Nephron (organoid): ENCODE results near the gene CACNA1I.

Experiments
- H3K27ac Mint-ChIP-seq, 3 experiments: 2 replicates each; pipeline ENCODE4 v1.8.0; 2020; ENCODE audit warnings: mixed read lengths in 3 of 3, mild to moderate bottlenecking in 2 of 3, moderate library complexity in 1 of 3
- H3K27me3 Mint-ChIP-seq: 2 replicates; pipeline ENCODE4 v1.8.0; 2021; ENCODE audit warnings: low read depth, mild to moderate bottlenecking, moderate library complexity, mixed read lengths
- H3K36me3 Mint-ChIP-seq: 2 replicates; pipeline ENCODE4 v1.8.0; 2020; ENCODE audit warnings: low read depth, mixed read lengths
- H3K4me1 Mint-ChIP-seq: 2 replicates; pipeline ENCODE4 v1.8.0; 2020; ENCODE audit warnings: mixed read lengths
- H3K4me3 Mint-ChIP-seq, 3 experiments: 2 replicates each; pipeline ENCODE4 v1.8.0; 2020; ENCODE audit warnings: mild to moderate bottlenecking in 3 of 3, mixed read lengths in 3 of 3, moderate library complexity in 2 of 3
- H3K9me3 Mint-ChIP-seq: 2 replicates; pipeline ENCODE4 v1.8.0; 2020; ENCODE audit warnings: mixed read lengths
- TF ChIP-seq, protein P1 (sequence below), 3 experiments: fragments of 200-600 bp; sonication (generic); IDR thresholded peaks; one replicate each; pipeline ENCODE4 v1.5.0; 2021; ENCODE audit warnings: antibody characterized with exemption in 3 of 3; ENCODE audit not compliant: unreplicated experiment in 3 of 3

Gene CACNA1I

GRCh38 chr22:39610766-39611165, 40.2 kb downstream of the CACNA1I start:
- Mint-ChIP-seq H3K4me3 (no peak overlapping the region), H3K27ac (no peak overlapping the region), H3K4me1 (peaks cover 28% of the 10 kb centered on the region), H3K36me3 (no peaks in the 10 kb centered on the region), H3K9me3 (peaks cover 5% of the 10 kb centered on the region), H3K27me3 (peaks cover 25% of the 10 kb centered on the region)
- TF ChIP-seq, protein P1, sequence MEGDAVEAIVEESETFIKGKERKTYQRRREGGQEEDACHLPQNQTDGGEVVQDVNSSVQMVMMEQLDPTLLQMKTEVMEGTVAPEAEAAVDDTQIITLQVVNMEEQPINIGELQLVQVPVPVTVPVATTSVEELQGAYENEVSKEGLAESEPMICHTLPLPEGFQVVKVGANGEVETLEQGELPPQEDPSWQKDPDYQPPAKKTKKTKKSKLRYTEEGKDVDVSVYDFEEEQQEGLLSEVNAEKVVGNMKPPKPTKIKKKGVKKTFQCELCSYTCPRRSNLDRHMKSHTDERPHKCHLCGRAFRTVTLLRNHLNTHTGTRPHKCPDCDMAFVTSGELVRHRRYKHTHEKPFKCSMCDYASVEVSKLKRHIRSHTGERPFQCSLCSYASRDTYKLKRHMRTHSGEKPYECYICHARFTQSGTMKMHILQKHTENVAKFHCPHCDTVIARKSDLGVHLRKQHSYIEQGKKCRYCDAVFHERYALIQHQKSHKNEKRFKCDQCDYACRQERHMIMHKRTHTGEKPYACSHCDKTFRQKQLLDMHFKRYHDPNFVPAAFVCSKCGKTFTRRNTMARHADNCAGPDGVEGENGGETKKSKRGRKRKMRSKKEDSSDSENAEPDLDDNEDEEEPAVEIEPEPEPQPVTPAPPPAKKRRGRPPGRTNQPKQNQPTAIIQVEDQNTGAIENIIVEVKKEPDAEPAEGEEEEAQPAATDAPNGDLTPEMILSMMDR (IDR thresholded peaks at IDR 0.05; ENCODE audit: unreplicated experiment in 3 of 3) = no peak

DNA sequence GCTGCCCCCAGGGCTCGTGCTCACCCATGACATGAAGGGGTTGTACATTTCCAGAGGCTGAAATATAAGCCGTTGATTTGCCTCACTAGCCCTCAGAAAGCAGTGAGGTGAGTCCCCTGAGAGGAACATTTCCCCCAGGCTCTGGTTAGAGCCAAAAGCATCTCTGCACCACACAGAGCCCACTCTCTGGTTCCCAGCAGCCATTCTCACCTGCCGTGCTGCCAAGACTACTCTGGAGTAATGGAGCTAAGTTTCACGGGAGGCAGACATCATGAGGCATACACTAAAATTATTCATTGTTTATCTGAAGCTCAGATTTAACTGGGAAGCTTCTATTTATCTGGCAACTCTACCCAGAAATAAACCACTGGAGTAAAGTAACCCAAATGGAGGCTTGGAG, 40.8 kb downstream of the CACNA1I start:
- peaks cover 28% of the 10 kb centered on the region for H3K4me1 Mint-ChIP-seq
- H3K4me3 Mint-ChIP-seq = no peak overlapping the region
- H3K9me3 Mint-ChIP-seq = peaks cover 5% of the 10 kb centered on the region
- TF ChIP-seq, protein P1 (IDR thresholded peaks at IDR 0.05; ENCODE audit: unreplicated experiment in 3 of 3) = no peak
- no peaks in the 10 kb centered on the region for H3K36me3 Mint-ChIP-seq
- H3K27me3 Mint-ChIP-seq = peaks cover 25% of the 10 kb centered on the region
- H3K27ac Mint-ChIP-seq = no peak overlapping the region

- Mint-ChIP-seq H3K4me1 (peaks cover 22% of the 10 kb centered on the region), H3K27ac (no peak overlapping the region), H3K27me3 (peaks cover 30% of the 10 kb centered on the region), H3K36me3 (no peaks in the 10 kb centered on the region), H3K4me3 (no peak overlapping the region), H3K9me3 (peaks cover 7% of the 10 kb centered on the region)
- TF ChIP-seq, protein P1 (IDR thresholded peaks at IDR 0.05; ENCODE audit: unreplicated experiment in 3 of 3) = no peak
Observed at GRCh38 chr22:39612811-39613548, 42.4 kb downstream of the CACNA1I start.

- H3K27me3 Mint-ChIP-seq = peaks cover 31% of the 10 kb centered on the region
- TF ChIP-seq, protein P1 (IDR thresholded peaks at IDR 0.05; ENCODE audit: unreplicated experiment in 3 of 3) = no peak
- peaks cover 9% of the 10 kb centered on the region for H3K9me3 Mint-ChIP-seq
- no peak overlapping the region for H3K27ac Mint-ChIP-seq
- no peak overlapping the region for H3K4me3 Mint-ChIP-seq
- no peaks in the 10 kb centered on the region for H3K36me3 Mint-ChIP-seq
- peaks cover 24% of the 10 kb centered on the region for H3K4me1 Mint-ChIP-seq
Observed at GRCh38 chr22:39613549-39613921, 43.0 kb downstream of the CACNA1I start.

- peaks cover 9% of the 10 kb centered on the region for H3K9me3 Mint-ChIP-seq
- H3K27me3 Mint-ChIP-seq = peaks cover 31% of the 10 kb centered on the region
- H3K36me3 Mint-ChIP-seq = no peaks in the 10 kb centered on the region
- TF ChIP-seq, protein P1 (IDR thresholded peaks at IDR 0.05; ENCODE audit: unreplicated experiment in 3 of 3) = no peak
- no peak overlapping the region for H3K4me3 Mint-ChIP-seq
- no peak overlapping the region for H3K27ac Mint-ChIP-seq
- H3K4me1 Mint-ChIP-seq = peaks cover 24% of the 10 kb centered on the region
Observed at GRCh38 chr22:39614442-39614841, 43.9 kb downstream of the CACNA1I start.

- H3K27ac Mint-ChIP-seq = no peak overlapping the region
- no peaks in the 10 kb centered on the region for H3K36me3 Mint-ChIP-seq
- H3K4me1 Mint-ChIP-seq = peaks cover 24% of the 10 kb centered on the region
- TF ChIP-seq, protein P1 (IDR thresholded peaks at IDR 0.05; ENCODE audit: unreplicated experiment in 3 of 3) = no peak
- peaks cover 9% of the 10 kb centered on the region for H3K9me3 Mint-ChIP-seq
- H3K27me3 Mint-ChIP-seq = peaks cover 28% of the 10 kb centered on the region
- no peak overlapping the region for H3K4me3 Mint-ChIP-seq
Observed at GRCh38 chr22:39616051-39616450, 45.5 kb downstream of the CACNA1I start.
